NT2/D1 (cell line): ENCODE results near the gene GPR3.
A peak's percentile ranks its signal among the peaks of the same experiment; 100 is the strongest.
"Not testable (repeated sequence)": the region's sequence is repeated elsewhere in the genome, so short reads cannot be mapped to it uniquely, and the experiment has no call there.

Experiments
- DNase-seq: peaks from one replicate; pipeline ENCODE4 v3.0.0-alpha.2; 2011; ENCODE audit warnings: low read depth, low spot score
- H3K27me3 ChIP-seq: 2 replicates; pipeline ENCODE4 v1.6.0; 2011; ENCODE audit warnings: mild to moderate bottlenecking; ENCODE audit not compliant: insufficient read length, insufficient read depth
- H3K36me3 ChIP-seq: 2 replicates; pipeline ENCODE4 v1.6.1; 2011; ENCODE audit warnings: mild to moderate bottlenecking, low read length, mixed read lengths; ENCODE audit not compliant: insufficient read depth, insufficient read length
- H3K4me1 ChIP-seq: 2 replicates; pipeline ENCODE4 v1.5.1; 2011; ENCODE audit not compliant: insufficient read depth, insufficient read length
- H3K4me3 ChIP-seq: 2 replicates; pipeline ENCODE4 v1.5.1; 2011; ENCODE audit warnings: low read depth; ENCODE audit not compliant: insufficient read length
- H3K9ac ChIP-seq: 2 replicates; pipeline ENCODE4 v1.6.0; 2011; ENCODE audit warnings: low read depth; ENCODE audit not compliant: insufficient read length
- H3K9me3 ChIP-seq: 2 replicates; pipeline ENCODE4 v1.5.1; 2011; ENCODE audit warnings: mild to moderate bottlenecking, low read length; ENCODE audit not compliant: insufficient read depth
- SUZ12 ChIP-seq: IDR thresholded peaks from 2 replicates; pipeline ENCODE4 v1.6.1; 2011; ENCODE audit not compliant: insufficient read length, insufficient read depth; ENCODE audit errors: extremely low read depth
- YY1 ChIP-seq: IDR thresholded peaks from 2 replicates; pipeline ENCODE4 v1.6.1; 2011; ENCODE audit not compliant: insufficient read length, insufficient read depth
- ZNF274 ChIP-seq: IDR thresholded peaks from 2 replicates; pipeline ENCODE4 v1.6.1; 2011; ENCODE audit warnings: mild to moderate bottlenecking, low read depth, low read length

GPR3 gene

DNA sequence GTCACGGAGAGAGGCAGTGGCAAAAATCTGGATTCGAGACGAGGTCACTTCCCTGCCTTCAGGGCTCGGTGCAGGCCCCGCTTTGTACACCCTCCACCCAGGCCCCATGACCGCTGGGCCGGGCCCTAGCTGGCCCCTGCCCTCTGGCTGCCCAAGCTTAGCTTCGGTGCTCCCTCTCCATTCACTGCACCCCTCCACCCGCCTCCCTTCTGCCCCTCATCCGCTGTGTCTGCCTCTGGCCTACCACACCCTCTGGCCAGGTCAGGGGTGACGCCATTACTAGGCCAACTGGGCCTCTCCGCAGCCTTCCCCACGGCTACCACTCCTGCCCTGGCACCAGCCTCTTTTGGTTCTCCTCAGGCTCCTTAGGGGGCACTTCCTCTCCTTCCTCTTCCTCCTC is 8.8 kb upstream of the GPR3 start:
- Histone ChIP-seq H3K9ac (no peak overlapping the region), H3K27me3 (peaks cover 27% of the 10 kb centered on the region), H3K4me3 (no peak overlapping the region), H3K9me3 (no peaks in the 10 kb centered on the region), H3K4me1 (peaks cover 17% of the 10 kb centered on the region), H3K36me3 (no peaks in the 10 kb centered on the region)
- no peak for DNase-seq
- no peak for TF ChIP-seq SUZ12

DNA sequence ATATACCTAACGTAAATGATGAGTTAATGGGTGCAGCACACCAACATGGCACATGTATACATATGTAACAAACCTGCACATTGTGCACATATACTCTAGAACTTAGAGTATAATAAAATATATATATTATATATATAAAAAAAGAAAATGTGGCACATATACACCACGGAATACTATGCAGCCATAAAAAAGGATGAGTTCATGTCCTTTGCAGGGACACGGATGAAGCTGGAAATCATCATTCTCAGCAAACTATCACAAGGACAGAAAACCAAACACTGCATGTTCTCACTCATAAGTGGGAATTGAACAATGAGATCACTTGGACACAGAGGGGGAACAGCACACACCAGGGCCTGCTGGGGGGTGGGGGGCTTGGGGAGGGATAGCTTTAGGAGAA is 7.6 kb upstream of the GPR3 start:
- not testable (repeated sequence) for DNase-seq, H3K36me3 ChIP-seq, H3K9ac ChIP-seq, H3K4me3 ChIP-seq, H3K9me3 ChIP-seq, H3K4me1 ChIP-seq
- H3K27me3 ChIP-seq, result peaks cover 27% of the 10 kb centered on the region

DNA sequence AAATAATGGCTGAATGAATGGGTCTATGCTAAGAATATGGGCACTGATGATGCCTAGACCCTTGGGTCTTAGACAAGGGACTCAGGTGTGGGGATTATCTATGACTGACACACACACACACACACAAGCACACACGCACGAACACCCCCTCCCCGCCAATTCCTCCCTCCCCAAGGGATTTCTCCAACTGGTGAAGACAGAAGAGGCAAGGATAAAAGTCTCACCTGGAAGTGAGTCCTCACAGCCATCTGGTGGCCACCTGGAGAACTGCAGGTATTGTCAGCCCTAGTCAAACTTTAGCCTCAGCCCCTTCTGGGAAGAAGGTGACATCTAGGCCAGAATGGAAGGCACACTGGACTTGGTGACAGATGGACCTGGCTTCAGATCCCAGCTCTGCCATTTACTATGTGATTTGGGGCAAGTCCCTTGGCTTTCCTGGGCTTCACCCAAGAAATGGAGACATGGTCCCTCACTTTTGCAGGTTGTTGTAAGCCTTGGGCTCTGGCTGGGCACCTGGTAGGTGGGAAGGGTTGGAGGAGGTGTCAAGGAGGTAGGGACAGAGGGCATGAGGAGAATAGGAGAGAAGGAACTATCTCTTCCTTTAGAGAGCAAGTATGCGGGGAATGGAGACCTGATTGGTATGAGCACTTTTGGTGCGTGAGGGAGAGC is 4.0 kb upstream of the GPR3 start:
- Histone ChIP-seq H3K27me3 (peaks cover 12% of the 10 kb centered on the region), H3K9ac (no peak overlapping the region), H3K4me1 (peaks cover 20% of the 10 kb centered on the region), H3K4me3 (no peak overlapping the region), H3K9me3 (no peaks in the 10 kb centered on the region), H3K36me3 (no peaks in the 10 kb centered on the region)
- no peak for DNase-seq
- TF ChIP-seq YY1 (no peak), ZNF274 (no peak), SUZ12 (no peak)

DNA sequence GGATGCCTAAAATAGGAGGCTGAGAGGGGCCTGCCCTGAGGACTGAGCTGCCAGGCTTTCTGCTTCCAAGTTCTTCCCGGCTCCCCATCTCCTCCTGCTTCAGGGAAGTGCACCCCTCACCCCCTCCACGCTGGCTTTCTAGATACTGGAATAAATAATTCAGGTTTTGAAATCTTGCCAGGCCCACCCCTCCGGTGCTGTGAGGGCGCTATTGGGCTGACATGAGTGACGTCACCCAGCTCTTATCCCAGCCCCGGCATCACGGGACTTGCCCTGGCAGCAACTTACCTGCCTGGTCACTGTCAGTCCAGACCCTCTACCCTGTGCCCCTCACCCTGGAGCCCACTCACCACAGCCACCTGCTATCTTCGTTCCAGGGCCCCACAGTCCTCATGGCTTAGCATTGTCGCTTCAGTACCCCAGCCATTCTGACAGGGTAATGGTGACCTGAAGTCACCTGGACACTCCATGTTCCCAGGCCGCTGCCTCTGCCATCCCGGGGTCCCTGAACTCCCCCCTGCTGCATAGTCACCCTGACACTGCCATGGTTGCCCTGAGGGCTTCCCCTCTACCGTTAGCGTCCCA is 819 bp upstream of the GPR3 start:
- Histone ChIP-seq H3K4me3 (no peak overlapping the region), H3K4me1 (peaks cover 27% of the 10 kb centered on the region), H3K9ac (peak overlapping the region; percentile 58), H3K27me3 (peaks cover 12% of the 10 kb centered on the region), H3K36me3 (peaks cover 13% of the 10 kb centered on the region), H3K9me3 (no peaks in the 10 kb centered on the region)
- DNase-seq, result no peak
- TF ChIP-seq SUZ12 (no peak), YY1 (no peak), ZNF274 (no peak)

DNA sequence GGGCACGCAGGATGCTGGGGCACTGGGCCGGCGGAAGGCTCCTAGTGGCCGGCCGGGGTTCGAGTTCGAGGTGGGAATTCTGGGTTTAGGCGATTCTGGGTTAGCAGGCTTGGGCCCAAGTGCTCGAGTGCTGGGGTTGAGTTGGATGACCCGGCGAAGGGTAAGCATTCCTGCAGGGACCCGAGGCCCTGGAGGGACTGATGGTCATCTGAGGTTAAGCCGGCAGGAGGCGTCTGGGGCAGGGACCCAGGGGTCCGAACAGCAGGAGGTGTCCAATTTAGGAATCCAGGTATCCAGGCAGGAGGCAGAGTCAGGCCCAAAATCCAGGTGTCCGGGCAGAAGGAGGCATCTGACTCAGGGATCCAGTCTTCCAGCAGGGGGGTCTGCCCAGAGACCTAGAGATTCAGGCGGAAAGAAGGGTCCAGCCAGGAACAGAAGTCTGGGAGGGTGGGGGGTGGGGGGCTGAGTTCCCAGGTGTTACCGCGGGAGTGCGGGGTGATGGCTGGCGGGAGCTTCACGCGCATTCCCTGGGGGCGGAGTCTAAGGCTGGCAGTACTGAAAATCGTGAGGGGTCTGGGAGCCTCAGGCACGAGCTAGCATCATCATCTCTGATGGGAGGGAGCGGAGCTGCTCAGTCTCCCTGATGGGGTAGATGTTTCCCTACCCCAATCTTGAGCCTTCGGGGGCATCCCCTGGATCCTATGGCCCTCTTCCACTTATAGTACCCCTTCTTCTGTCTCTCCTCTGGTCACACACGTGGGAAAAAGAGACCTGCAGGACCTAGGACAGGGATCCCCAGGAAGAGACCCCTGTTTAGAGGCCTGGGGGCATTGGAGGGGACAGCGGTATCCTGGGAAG is 585 bp downstream of the GPR3 start:
- Histone ChIP-seq H3K4me3 (peak overlapping the region; percentile 72), H3K27me3 (peaks cover 12% of the 10 kb centered on the region), H3K9ac (peak overlapping the region; percentile 83), H3K4me1 (peaks cover 34% of the 10 kb centered on the region), H3K9me3 (no peaks in the 10 kb centered on the region), H3K36me3 (peaks cover 13% of the 10 kb centered on the region)
- DNase-seq, result no peak
- TF ChIP-seq ZNF274, result no peak
- no peak for TF ChIP-seq YY1
- TF ChIP-seq SUZ12, result no peak

DNA sequence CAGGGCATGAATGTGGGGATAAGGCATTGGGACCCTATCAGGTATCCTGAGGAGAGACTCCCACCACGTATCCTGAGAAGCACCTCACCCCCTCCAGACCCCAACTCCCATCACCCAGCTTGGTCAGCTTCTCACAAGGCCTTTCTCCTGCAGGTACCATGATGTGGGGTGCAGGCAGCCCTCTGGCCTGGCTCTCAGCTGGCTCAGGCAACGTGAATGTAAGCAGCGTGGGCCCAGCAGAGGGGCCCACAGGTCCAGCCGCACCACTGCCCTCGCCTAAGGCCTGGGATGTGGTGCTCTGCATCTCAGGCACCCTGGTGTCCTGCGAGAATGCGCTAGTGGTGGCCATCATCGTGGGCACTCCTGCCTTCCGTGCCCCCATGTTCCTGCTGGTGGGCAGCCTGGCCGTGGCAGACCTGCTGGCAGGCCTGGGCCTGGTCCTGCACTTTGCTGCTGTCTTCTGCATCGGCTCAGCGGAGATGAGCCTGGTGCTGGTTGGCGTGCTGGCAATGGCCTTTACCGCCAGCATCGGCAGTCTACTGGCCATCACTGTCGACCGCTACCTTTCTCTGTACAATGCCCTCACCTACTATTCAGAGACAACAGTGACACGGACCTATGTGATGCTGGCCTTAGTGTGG is 1.3 kb downstream of the GPR3 start:
- Histone ChIP-seq H3K9ac (peak overlapping the region; percentile 83), H3K36me3 (peaks cover 13% of the 10 kb centered on the region), H3K9me3 (no peaks in the 10 kb centered on the region), H3K4me1 (peaks cover 39% of the 10 kb centered on the region), H3K27me3 (peaks cover 12% of the 10 kb centered on the region), H3K4me3 (peak overlapping the region; percentile 72)
- TF ChIP-seq SUZ12, result no peak
- TF ChIP-seq YY1, result no peak
- TF ChIP-seq ZNF274, result no peak
- no peak for DNase-seq

DNA sequence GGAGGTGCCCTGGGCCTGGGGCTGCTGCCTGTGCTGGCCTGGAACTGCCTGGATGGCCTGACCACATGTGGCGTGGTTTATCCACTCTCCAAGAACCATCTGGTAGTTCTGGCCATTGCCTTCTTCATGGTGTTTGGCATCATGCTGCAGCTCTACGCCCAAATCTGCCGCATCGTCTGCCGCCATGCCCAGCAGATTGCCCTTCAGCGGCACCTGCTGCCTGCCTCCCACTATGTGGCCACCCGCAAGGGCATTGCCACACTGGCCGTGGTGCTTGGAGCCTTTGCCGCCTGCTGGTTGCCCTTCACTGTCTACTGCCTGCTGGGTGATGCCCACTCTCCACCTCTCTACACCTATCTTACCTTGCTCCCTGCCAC is 1.8 kb downstream of the GPR3 start:
- peaks cover 45% of the 10 kb centered on the region for H3K4me1 ChIP-seq
- TF ChIP-seq SUZ12 (no peak), ZNF274 (no peak), YY1 (no peak)

More for the DNA sequence above, 1.8 kb downstream of the GPR3 start:
- no peak overlapping the region for H3K9ac ChIP-seq
- peaks cover 12% of the 10 kb centered on the region for H3K27me3 ChIP-seq
- no peaks in the 10 kb centered on the region for H3K9me3 ChIP-seq
- DNase-seq, result no peak
- H3K4me3 ChIP-seq, result no peak overlapping the region
- H3K36me3 ChIP-seq, result peaks cover 13% of the 10 kb centered on the region
